ENCODE data around the gene SSX4. TPM values are rescaled to one million over a fixed set of nuclear protein-coding genes. Genes with fewer than 3 reads are reported as not detected.

SSX4 gene
- total RNA-seq, 1 donor from 2014 or later = not detected

Other genes starting within 250 kb of the SSX4 start
- not detected in 2 replicates for gene SSX5, start 186.7 kb upstream of the SSX4 start, total RNA-seq
- not detected in 2 replicates for gene SSX1, start 128.1 kb upstream of the SSX4 start, total RNA-seq
- gene SSX3, start 26.8 kb upstream of the SSX4 start, total RNA-seq = not detected in 2 replicates
- not detected in 2 replicates for gene SSX4B, start 28.4 kb downstream of the SSX4 start, total RNA-seq
- gene SLC38A5, start 86.7 kb downstream of the SSX4 start, total RNA-seq = 15.7 and 71.3 TPM in 2 replicates
- gene FTSJ1, start 92.7 kb downstream of the SSX4 start, total RNA-seq = 63.5 and 113 TPM in 2 replicates
- 6.6 and 18.7 TPM in 2 replicates for gene PORCN, start 125.5 kb downstream of the SSX4 start, total RNA-seq
- gene EBP, start 138.3 kb downstream of the SSX4 start, total RNA-seq = 93.7 and 190 TPM in 2 replicates
- 7.4 and 10.7 TPM in 2 replicates for gene TBC1D25, start 156.2 kb downstream of the SSX4 start, total RNA-seq
- gene RBM3, start 190.9 kb downstream of the SSX4 start, total RNA-seq = 179 and 221 TPM in 2 replicates
- 64.9 and 82.8 TPM in 2 replicates for gene WDR13, start 214.0 kb downstream of the SSX4 start, total RNA-seq